NCI-H226 (cell line): Measurements from ENCODE around the gene WNT6.
"Not testable (repeated sequence)": the region's sequence is repeated elsewhere in the genome, so short reads cannot be mapped to it uniquely, and the experiment has no call there.

Experiments used
- DNase-seq: peaks from one replicate; pipeline ENCODE4 v3.0.0-alpha.2; 2015

Gene WNT6

DNA sequence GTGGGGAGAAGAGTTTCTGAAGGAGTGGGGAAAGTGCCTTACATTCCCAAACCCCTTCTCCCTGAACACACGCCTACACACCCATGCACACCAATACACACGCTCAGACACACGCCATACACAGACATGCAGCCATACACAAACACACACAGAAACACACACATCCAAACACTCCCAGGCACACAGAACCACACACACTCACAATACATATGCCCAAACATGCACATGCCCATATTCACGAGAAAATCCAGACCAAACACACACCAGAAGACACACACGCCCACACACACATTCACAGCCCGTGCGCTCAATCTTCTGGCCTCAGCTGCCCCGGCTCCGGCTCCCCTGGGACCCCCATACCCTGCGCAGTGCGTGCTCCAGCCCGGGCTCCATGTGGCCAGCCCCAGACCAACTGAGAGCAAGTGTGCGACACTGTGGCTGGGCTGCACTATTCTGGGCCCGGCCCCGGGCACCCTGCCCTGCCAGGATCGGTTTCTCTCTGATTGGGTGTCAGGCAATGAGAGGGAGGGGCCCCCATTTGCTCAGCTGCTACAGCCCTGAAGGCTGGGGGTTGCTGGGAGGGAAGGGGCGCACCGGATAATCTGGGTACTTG is 28.1 kb upstream of the WNT6 start, which contains the start of gene PRKAG3:
PRKAG3 (minus strand) TSS at position 426 of the 613 bp plus-strand sequence.
- DNase-seq, result no peak

DNA sequence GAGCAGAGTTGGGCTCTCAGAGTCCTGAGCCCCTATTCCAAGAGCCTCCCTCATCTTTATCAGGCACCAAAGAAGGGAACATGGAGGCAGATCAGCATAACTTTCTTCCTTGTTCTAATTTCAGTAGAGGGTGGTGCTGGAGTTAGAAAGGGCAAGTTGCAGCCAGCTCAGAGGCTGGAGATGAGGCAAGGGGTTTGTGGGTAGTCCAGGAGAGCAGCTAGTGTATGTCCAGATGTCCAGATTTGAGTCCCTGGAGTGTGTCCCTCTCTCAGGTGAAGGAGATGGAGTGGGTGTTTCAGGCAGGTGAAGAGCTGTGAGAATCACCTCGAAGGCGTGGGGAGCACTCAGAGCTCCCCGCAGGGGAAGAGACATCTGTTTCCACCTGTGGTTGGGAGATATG is 27.5 kb upstream of the WNT6 start:
- no peak for DNase-seq

DNA sequence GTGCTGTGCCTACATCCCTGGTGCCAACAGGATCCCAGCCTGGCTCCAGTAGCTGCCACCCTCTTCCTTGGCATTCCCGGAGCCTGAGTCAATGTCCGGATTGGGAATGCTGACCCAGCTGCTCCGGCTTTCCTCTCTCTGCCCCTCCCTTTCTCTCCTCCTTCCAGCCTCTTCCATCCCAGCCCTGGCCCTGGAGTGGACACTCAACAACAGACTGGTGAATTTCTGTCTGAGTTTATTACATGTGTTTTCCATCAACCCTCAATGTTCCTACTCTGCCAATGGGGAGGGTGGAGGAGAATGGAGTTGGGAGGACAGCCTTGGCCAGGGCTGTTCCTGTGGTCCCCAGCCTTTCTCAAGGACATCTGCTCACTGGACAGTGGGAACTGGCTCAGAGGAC is 27.1 kb upstream of the WNT6 start:
- DNase-seq, result peak; percentile 87

DNA sequence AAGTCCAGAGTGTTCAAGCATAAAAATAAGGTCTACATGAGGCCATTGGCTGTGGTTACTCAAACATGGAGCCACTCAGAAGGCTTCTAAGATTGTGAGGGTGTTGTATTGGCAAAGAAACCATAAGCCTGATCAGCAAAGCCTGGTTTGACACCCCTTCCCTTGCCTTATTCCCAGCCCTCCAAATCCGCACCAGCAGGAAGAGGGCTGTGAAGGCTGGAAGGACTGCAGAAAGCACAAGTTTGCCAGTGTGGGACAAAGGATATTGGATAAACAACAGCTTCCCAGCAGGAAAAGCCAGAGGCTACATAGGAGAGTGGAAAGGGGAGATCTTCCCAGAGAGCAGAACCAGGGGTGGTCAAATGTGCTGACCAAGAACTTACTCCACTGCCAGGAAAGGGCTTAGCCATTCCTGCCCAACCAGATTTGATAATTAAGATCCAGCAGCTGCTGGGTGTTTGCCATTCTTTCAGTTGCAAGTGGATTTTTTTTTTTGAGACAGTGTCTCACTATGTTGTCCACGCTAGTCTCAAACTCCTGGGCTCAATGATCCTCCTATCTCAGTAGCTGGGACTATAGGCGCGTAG is 26.5 kb upstream of the WNT6 start:
- no peak for DNase-seq

DNA sequence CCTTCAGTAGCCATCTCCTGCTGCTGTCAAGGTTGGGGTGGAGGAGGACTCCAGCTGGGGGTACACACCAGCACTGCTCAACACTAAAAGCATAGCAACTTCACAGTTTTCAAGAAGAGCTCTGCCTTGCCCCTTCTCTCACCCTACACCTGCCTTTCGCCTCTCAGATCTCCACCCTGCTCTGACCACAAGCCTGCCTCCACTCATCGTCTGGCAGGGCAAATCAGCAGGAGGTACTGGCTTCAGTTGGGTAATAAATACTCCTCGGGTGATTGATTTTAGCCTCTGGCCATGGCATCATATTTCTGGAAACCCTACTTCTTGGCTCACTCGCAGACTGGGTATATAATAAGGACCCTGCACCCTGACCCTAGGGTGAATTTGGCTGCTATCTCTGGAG is 24.9 kb upstream of the WNT6 start:
- DNase-seq, result peak; percentile 28

DNA sequence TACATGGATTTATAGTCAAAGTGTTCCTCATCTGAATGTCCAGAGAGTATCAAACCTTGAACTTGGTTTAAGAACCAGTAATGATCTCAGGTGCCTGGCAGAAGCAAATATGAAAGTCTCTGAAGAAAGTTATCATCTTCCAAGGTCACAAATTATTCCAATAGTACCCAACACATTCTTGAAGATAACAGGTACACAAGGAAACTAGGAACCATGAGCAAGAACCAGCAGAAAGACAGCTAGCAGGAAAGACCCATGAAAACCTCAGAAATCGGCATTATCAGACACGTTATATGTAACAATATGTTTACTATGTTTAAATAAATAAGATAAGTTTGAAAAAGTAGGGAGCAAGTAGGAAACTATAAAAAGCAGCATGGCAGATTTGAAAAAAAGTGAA is 22.1 kb upstream of the WNT6 start:
- DNase-seq, result no peak

DNA sequence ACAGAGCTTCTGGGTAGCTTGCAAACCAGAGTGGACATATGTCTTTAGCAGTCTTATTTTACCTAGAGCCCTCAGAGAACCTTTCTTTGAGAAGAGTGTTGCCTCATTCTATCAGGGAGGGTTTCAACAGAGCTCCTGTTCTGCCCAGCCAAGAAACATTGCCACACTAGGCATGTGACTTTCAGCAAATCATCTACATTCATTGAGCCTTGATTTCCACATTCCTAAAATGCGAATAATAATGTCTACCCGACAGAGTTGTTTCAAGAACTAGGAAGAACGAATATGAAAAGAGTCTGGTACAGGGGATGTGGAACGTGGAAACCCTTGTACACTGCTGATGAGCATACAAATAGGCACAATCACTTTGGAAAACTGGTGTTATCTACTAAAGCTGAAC is 20.2 kb upstream of the WNT6 start:
- DNase-seq, result peak; percentile 80

DNA sequence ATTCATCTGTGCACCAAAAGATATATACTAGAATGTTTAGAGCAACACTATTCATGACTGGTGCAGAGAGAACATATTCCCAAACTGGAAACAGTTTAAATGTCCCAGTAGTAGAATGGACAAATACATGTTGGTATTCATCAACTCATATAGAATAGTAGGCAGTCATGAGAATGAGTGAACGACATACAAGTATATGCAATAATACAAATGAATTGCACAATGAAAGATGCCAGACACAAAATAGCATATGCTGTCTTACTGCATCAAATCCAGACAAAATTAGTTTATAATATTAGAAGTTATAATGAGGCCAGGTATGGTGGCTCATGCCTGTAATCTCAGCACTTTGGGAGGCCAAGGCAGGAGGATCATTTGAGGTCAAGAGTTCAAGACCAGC is 19.7 kb upstream of the WNT6 start:
- DNase-seq, result no peak

DNA sequence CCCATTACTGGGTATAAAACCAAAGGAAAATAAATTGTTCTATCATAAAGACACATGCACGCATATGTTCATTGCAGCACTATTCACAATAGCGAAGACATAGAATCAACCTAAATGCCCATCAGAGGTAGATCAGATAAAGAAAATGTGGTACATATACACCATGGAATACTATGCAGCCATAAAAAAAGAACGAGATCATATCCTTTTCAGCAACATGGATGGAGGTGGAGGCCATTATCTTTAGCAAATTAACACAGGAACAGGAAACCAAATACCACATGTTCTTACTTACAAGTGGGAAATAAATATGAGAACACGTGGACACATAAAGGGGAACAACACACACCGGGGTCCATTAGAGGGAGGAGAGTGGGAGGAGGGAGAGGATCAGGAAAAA is 15.3 kb upstream of the WNT6 start:
- DNase-seq, result not testable (repeated sequence)

DNA sequence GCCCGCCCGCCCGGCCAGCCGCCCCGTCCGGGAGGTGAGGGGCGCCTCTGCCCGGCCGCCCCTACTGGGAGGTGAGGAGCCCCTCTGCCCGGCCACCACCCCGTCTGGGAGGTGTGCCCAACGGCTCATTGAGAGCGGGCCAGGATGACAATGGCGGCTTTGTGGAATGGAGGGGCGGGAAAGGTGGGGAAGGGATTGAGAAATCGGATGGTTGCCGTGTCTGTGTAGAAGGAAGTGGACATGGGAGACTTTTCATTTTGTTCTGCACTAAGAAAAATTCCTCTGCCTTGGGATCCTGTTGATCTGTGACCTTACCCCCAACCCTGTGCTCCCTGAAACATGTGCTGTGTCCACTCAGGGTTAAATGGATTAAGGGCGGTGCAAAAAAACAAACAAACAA is 12.6 kb upstream of the WNT6 start:
- DNase-seq, result not testable (repeated sequence)

DNA sequence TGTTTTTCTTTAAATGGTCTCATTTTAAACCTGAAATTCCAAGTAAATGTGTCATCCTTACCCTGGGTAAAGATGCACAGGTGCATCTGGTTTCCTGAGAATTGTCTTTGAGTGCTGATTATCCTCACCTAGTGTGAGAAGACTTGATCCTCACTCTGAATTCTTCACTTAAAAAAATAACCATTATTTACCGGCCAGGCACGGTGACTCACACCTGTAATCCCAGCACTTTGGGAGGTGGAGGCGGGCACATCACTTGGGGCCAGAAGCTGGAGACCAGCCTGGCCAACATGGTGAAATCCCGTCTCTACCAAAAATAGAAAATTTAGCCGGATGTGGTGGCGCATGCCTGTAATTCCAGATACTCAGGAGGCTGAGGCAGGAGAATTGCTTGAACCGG is 9.9 kb upstream of the WNT6 start:
- peak; percentile 82 for DNase-seq

DNA sequence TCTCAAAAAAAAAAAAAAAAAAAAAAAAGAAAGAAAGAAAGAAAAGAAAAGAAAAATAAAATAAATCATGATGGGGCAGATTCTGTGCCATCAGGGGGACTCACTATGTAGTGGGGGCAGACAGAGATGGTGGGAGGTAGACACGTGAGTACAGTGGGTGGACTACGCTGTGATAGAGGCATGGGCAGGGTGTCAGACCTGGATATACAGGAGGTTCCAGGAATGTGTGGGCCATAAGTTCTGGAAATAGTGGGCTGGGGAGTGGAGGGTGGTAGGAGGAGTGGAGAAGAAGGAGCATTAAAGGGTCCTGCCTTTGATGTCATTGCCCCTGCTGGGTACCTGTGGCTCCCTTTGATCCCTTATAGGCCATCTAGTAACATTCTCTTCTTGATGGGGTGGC is 8.8 kb upstream of the WNT6 start:
- DNase-seq, result no peak

DNA sequence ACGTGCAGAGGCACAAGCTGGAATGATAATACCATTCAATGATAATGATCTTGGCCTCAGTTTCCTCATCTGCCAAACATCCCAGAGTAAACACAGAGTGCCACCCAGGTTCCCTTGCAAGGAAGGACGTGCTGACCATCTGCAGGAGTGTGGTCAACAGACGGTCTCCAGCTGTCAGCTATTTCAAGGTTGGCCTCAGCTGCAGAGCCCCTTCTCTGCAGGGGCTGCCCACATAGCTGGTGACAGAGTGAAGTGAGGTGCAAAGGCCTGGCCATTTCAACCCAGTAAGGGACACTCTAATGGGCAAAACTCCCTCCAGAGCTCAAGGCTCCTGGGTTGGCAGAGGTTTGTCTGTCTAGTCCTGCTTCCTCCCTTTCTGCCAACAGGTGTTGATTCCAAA is 8.3 kb upstream of the WNT6 start:
- DNase-seq, result no peak

DNA sequence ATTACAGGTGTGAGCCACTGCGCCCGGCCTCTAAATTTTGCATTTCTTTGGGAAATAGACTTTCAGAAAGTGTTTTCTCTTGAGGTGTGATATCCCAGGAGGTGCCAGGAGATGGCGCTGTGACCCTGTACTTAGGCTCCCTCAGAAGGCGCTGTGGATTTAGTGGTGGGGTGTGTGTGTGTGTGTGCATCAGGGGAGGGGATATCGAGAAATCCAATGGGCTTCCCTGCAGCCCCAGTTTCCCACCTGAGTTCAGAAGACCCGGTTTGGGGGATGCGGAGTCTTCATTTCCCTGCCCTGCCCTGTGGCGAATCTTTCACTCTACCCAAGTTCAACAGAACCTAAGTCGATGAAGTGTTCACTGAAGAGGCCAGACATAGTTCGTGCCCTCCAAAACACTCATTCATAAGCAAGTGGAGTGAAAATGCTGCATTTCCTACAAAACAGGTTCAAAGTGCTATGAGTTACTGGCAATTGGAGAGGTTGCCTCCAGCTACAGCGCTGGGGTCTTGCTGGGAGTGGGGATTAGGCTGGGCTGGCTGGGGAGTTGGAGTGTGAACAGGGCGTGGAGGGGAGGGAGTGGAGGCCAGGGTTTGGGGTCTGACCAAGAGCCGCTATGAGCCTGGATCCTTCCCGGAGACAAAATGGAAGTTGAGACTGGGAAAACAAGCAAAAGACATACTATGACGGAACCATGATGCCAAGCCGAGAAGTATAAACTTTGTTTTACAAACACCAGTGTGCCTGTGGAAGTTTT is 6.5 kb upstream of the WNT6 start:
- peak; percentile 28 for DNase-seq

DNA sequence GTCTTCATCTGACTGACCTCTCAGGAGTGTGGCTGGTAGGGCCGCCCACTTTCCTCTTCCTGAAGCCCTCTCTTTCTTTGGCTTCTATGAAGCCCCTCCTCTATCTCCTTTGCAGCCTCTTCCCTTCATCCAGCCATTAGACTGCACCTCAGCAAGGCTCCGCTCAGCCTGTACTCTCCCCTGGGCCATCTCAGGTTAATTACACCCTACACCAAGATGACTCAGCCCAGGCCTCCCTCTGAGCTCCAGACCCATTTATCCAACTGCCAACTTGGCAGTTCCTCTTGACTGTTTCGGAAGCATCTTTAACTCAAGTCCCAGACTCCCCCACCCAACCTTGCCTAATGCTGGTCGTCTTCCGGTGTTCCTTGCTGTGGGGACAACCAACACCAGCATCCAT is 5.8 kb upstream of the WNT6 start:
- peak; percentile 86 for DNase-seq

DNA sequence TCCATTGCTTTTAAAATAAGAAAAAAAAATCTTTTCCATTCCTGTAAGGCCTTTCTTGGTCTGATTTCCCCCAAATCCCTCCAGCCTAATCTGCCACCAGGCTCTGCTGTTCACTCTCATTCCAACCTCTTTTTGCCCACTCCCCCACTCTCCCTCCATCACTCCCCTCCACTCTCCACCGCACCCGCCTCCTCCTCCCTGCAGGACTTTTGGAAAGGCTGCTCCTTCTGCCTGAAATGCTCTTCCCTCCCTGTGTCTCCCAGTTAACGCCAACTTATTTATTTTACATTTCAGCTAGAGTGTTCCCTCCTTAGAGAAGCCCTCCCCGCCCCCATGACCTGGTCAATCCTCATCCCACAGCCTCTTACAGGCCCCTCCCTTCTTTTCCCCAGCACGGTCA is 4.7 kb upstream of the WNT6 start:
- DNase-seq, result no peak

DNA sequence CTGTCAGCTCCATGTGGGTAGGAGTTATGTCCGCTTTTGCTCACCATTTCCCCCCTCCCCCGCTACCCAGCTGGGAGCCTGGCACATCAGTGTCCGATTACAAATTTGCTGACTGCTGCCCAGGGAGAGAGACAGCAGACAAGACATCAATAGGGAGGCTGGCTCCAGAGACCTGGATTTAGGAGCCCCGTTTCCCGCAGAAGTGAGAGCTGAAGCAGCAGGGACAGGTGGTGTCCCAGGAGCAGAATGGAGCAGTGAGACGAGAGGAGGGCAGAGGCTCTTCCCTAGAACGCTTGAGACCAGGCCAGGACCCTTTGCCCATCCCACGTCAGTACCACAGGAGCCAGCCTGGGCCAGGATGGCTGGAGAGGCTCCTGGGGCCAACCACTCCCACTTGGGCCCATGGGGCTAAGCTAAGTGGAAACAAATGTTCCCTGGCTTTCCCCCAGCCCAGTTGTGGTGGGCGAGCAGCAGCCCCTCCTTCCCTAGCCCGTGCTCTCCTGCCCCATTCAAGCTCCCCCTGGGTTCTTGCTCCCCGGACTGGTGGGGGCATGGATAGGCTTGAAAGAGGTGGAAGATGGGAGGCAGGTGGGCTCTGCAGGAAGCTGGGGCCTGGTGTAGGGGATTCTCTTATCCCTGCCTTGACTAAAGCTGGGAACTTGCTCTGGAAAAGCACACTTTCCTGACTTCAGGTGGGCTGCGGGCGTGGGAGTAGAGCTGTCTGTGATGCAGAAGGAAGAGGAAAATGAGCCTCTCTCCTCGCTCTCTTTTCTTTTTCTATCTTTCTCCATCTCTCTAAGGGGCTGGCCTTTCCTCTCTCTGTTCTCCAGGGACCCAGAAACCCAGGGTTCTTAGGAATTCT is 4.1 kb upstream of the WNT6 start:
- no peak for DNase-seq

DNA sequence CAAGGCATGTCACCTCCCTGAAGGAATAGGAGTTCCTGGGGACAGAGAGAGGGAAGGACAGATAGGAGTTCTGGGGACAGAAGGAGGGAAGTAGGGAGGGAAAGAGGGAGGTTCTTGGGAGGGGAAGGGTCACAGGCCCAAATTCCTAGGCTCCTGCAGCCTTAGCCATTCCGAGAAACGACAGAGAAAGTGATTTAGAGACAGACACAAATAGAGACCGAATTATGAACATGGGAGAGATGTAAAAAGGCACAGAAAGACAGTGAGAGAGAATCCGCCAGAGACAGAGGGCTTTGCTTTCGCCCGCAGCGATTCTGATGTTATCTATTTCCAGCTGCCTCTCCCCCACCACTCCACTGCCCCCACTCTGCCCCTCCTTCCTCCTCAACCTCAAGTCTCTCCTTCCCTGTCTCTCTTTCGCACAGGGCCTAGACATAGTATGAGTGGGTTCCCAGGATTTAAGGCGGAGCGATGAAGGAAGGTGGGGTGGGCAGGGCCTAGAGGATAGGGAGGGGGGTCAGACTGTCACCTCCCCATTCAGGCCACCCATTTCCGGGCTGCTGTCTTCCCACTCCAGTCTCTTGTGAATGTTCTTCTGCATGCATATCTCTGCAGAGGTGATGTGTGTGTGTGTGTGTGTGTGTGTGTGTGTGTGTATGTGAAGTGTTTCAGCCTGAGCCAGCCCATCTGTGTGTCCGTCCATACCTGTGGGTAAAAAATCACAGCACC is 3.3 kb upstream of the WNT6 start:
- no peak for DNase-seq

DNA sequence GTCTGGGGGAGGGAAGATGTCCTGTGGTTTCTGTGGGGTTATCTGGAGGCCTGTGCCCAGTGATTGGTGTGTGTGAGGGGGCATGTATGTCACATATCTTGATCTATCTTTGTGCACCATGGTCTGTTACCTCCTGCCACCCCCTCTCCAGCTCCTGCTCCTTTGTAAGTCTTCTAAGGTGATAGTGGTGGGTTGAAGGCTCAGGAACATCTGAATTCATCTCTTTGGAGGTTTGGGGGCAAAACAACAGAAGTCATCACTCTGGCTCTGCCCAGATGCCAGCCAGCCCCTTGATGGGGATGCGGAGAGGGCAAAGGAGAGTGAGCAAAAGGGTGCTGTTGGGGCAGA is 2.7 kb upstream of the WNT6 start:
- no peak for DNase-seq

DNA sequence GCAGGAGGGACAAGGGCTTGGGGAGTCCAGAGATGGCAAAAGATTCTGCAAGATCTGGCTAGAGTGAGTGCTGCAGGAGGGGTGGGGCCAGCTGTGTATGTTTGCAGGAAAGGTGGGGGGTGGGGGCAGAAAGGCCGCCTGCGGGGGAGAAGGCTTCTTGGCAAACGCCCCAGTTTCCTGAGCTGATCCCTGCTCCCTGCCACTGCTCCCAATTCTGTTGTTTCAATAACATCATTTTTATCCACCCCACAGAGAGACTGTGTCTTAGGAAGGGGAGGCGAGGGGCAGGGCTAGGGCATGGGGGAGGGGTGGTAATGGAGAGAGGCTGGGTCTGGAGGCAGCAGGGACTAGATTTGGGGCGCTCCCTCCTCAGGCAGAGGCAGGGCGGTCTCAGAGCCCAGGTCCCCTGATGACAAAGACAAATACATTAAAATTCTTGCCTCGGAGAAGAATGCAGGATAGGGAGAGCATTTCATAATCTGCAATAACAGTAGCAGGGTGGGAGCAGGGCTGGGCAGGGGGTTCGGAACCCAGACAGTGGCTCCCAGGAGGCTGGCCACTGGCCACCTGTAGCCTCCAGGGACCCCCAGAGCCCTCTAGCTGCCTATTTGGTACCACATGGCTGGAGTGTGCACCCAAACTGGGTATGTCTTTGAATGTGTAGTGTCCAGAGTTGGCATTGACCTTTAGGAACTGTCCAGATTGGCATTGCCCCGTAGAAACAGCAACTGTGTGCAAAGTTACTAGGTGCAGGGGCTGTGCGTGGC is 2.1 kb upstream of the WNT6 start:
- peak; percentile 14 for DNase-seq

DNA sequence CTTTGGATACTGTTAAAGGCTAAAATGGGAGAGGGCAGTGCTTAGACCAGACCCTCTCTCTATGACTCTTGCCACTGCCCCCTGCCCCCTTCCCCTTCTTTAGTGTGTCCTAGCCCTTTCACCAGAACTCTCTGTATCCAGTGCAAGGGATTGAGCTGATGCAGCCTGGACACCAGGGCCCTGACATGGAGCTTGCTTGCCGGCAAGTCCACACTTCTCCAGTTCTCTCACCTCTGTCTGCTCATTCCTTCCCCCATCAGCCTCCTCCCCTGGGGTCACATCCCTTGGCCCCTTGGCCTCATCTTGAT is 1.5 kb upstream of the WNT6 start:
- no peak for DNase-seq
